Erythroblast (primary cell): ENCODE measurements around the gene DNAJC1.

Source experiments
- GATA1 ChIP-seq: IDR thresholded peaks from 2 replicates; pipeline ENCODE4 v1.6.1; 2011; ENCODE audit warnings: low read depth, mild to moderate bottlenecking, control low read depth, low read length, moderate library complexity
- POLR2A ChIP-seq: IDR thresholded peaks from 2 replicates; pipeline ENCODE4 v1.6.1; 2011; ENCODE audit warnings: mild to moderate bottlenecking, low read length

GRCh38 chr10:21754410-21755011 lies 249.0 kb downstream of the DNAJC1 start:
- TF ChIP-seq POLR2A (no peak), GATA1 (no peak)
